Upper lobe of left lung (tissue), 4 donors: Measurements from ENCODE around the gene SGCD.
"Not testable (repeated sequence)": the region's sequence is repeated elsewhere in the genome, so short reads cannot be mapped to it uniquely, and the experiment has no call there.

Experiments
- EP300 ChIP-seq, 4 donors: sonication (generic); formaldehyde crosslinking; IDR thresholded peaks; one replicate each; pipeline ENCODE4 v1.5.1; 2017; ENCODE audit warnings: antibody characterized with exemption in 4 of 4, control low read depth in 2 of 4
- TF ChIP-seq, protein P1 (sequence below), 6 experiments: fragments of 450-650 bp in 4 of 6; fragments of 200-600 bp in 2 of 6; sonication (generic) in 2 of 6; IDR thresholded peaks; one replicate each; pipeline ENCODE4 v1.5.1; 2016 to 2019; ENCODE audit warnings: antibody characterized with exemption in 6 of 6

DNA sequence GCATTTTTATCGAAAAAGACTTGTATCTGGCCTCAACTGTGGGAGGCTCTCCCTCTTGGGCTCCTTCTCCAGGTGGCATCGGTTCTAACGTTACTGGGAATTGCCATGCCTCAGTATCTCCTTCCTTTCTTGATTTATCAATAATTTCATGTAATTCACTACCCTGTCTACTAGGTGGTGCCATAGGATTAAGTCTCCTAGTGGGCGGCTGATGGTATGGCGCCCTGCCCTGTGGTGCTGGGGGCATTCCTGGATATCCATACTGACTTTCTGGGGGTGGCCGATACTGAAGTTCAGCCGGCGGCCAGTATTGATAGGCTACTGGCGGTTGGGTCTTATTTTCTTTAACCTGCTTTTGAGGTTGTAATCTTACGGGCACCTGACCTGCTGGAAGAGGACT lies 337.9 kb downstream of the SGCD start:
- TF ChIP-seq, protein P1, sequence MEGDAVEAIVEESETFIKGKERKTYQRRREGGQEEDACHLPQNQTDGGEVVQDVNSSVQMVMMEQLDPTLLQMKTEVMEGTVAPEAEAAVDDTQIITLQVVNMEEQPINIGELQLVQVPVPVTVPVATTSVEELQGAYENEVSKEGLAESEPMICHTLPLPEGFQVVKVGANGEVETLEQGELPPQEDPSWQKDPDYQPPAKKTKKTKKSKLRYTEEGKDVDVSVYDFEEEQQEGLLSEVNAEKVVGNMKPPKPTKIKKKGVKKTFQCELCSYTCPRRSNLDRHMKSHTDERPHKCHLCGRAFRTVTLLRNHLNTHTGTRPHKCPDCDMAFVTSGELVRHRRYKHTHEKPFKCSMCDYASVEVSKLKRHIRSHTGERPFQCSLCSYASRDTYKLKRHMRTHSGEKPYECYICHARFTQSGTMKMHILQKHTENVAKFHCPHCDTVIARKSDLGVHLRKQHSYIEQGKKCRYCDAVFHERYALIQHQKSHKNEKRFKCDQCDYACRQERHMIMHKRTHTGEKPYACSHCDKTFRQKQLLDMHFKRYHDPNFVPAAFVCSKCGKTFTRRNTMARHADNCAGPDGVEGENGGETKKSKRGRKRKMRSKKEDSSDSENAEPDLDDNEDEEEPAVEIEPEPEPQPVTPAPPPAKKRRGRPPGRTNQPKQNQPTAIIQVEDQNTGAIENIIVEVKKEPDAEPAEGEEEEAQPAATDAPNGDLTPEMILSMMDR (IDR thresholded peaks at IDR 0.05): not testable (repeated sequence)
- TF ChIP-seq EP300 (IDR thresholded peaks at IDR 0.05): not testable (repeated sequence)
